ENCODE data around the gene LCN6.
"Not testable (repeated sequence)": the region's sequence is repeated elsewhere in the genome, so short reads cannot be mapped to it uniquely, and the experiment has no call there.

LCN6 gene

DNA sequence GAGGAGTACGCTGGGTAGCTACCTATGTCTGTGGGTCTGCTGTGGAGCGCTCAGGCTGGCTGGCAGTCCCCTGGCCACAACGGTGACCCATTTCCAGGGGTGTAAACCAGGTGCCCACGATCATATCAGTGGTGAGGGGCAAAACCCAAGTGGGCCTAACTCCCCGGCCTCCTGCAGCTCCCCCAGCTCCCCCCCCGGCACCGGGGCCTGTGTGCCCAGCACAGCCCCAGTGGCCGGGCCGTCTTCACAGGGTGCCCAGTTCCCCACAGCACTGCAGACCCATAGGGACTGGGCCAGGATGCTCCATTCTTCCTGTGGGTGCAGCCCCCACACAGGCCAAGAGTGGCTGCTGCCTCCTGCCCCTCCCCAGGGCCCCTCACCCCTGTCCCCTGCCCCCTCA is 10.7 kb upstream of the LCN6 start:
- DNase-seq = no peak

GRCh38 chr9:136757751-136758140 is 9.4 kb upstream of the LCN6 start:
- no peak for DNase-seq

GRCh38 chr9:136757328-136757727 is 9.0 kb upstream of the LCN6 start:
- DNase-seq = no peak

- no peak for DNase-seq
These were observed 8.5 kb upstream of the LCN6 start for GRCh38 chr9:136756836-136757235.

DNA sequence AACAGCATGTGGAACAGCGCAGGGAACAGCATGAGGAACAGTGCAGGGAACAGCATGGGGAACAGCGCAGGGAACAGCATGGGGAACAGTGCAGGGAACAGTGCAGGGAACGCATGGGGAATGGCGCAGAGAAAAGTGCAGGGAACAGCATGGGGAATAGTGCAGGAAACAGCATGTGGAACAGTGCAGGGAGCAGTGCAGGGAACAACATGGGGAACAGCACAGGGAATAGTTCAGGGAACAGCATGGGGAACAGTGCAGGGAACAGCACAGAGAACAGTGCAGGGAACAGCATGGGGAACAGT is 7.8 kb upstream of the LCN6 start:
- no peak for DNase-seq

GRCh38 chr9:136755302-136756133 is 7.2 kb upstream of the LCN6 start:
- DNase-seq = not testable (repeated sequence)

- DNase-seq = no peak
These were observed 6.4 kb upstream of the LCN6 start for GRCh38 chr9:136754626-136755301.

GRCh38 chr9:136754059-136754572 is 5.8 kb upstream of the LCN6 start:
- no peak for DNase-seq

- no peak for DNase-seq
These were observed 5.2 kb upstream of the LCN6 start for GRCh38 chr9:136753371-136754058.

- DNase-seq = no peak
These were observed 3.5 kb upstream of the LCN6 start for GRCh38 chr9:136751814-136752213.

GRCh38 chr9:136751244-136751643 is 2.9 kb upstream of the LCN6 start:
- no peak for DNase-seq

DNA sequence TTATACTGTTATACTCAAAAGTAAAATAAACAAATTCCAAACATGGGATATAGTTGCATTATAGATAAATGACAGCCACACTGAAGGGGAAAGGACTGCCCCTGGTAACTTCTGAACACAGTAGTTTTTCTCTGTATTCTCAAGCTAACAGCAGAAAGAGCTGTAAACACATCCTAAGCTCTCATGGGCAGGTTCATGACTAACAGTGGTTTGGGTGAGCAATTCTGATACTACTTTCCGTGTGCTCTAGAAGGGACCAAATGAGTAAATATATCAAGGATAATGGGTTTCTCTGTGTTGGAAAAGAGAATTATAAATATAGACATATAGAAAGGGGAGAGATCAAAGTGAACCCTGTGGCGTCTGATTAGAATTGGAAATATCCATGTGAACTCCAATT is 2.2 kb upstream of the LCN6 start:
- no peak for DNase-seq

DNA sequence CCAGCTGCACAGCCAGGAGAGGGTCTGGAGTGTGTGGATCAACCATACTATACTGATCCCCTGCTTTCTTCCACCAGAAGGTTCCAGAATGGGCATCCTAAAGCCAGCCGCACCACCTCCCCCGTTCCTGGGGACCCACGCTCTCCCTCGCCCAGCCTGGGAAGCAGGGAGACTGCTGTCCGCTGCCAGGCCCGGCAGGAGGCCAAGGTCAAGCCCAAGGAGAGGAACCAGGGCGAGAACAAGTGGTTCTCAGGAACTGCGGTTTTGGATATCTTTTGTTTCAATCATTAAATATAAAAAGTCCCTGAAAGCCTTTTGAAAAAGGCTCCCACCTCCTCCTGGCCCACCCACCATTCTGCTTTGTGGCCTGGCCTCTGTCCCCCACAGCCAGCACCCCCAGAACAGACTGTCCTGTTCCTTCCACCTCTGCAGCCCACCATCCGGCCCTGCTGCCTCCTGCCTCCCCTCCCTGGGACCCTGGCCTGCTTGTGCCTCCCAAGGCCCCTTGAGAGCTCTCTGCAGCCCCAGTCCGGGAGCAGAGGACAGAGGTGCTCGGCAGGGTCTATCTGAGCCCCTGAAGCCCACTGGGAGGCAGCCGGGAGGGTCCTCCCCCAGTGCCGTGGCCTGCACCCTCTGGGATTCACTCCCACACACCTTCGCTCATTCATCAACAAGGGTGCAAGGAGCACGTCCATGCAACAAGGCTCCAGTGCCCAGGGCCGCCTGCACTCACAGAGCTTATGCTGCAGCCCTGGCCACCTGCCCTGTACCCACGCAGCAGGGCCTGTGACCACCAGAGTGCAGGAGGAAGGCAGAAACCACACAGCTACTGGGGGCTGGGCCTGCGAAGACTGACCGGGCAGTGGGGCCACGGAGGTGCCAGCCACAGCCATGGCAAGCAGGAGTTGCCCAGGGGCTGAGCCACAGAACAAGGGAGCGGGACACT is 614 bp upstream of the LCN6 start:
- no peak for DNase-seq

GRCh38 chr9:136747161-136748060 is 914 bp downstream of the LCN6 start:
- DNase-seq = no peak

DNA sequence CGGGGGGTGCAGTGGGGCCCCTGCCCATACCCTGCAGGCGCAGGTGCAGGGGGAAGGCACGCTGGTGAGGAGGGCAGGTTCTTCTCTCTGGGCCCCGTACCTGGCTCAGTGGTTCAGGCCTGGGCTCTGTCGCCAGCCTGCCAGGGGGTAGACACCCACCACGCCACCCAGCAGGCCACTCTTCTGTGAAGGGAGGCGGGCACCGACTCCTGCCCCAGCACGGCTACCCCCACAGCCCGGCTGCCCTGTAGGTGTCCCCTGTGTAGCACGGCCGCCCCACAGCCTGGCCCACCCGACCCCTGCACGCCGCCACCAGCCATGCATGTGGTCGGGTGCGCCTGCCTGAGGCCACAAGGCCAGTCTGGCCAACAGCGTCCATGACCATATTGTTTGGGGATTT is 1.7 kb downstream of the LCN6 start:
- no peak for DNase-seq

DNA sequence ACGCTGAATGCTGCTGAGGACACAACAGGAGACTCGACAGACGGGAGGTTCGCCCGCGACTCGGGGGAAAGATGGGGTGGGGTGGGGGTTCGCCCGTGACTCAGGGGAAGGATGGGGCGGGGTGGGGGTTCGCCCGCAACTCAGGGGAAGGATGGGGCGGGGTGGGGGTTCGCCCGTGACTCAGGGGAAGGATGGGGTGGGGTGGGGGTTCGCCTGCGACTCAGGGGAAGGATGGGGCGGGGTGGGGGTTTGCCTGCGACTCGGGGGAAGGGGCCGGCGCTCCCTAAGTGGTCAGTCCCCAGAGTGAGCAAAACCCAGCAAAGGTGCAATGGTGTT is 2.2 kb downstream of the LCN6 start:
- DNase-seq = no peak

- DNase-seq = no peak
These were observed 2.8 kb downstream of the LCN6 start for GRCh38 chr9:136745389-136746154.

DNA sequence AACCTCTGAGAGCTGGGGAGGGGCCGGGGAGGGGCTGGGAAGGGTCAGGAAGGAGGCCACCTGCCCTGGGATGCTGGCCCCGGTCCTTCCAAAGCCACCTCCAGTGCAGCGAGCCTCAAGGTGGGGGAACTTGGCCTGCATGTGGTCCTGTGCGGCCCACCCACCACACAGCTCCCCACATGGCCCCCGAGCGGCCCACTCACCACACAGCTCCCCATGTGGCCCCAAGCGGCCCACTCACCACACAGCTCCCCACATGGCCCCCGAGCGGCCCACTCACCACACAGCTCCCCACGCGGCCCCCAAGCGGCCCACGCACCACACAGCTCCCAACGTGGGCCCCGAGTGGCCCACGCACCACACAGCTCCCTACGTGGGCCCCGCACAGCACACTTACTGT is 3.6 kb downstream of the LCN6 start:
- no peak for DNase-seq

- DNase-seq = no peak
These were observed 4.6 kb downstream of the LCN6 start for GRCh38 chr9:136743639-136744211.

GRCh38 chr9:136742591-136743391 is 5.5 kb downstream of the LCN6 start, which contains the start of gene LCN10:
LCN10 (minus strand) TSS chr9:136742940; CDS start chr9:136742903, 37 bp downstream.
- DNase-seq = no peak
